ENCODE results near the gene LIX1L. TPM values are rescaled to one million over a fixed set of nuclear protein-coding genes. Genes with fewer than 3 reads are reported as not detected.

LIX1L gene
- total RNA-seq, 1 donor from 2014 or later = 11.4 TPM

GRCh38 chr1:145985502-145986439 lies 28.0 kb upstream of the LIX1L start:
- ATAC-seq (peak; percentile 55), DNase-seq (ENCODE audit: low spot score) (no peak)

- ATAC-seq (no peak), DNase-seq (ENCODE audit: low spot score) (no peak)
Measured at GRCh38 chr1:145985129-145985501, 27.3 kb upstream of the LIX1L start.

GRCh38 chr1:145983960-145984830 lies 26.4 kb upstream of the LIX1L start:
- ATAC-seq = no peak
- DNase-seq (ENCODE audit: low spot score) = no peak

- ATAC-seq (peak; percentile 60), DNase-seq (ENCODE audit: low spot score) (peak; percentile 72)
Measured at GRCh38 chr1:145983206-145983675, 25.4 kb upstream of the LIX1L start.

GRCh38 chr1:145982010-145982723 lies 24.4 kb upstream of the LIX1L start:
- DNase-seq (ENCODE audit: low spot score) (no peak), ATAC-seq (no peak)

- peak; percentile 64 for ATAC-seq
- DNase-seq (ENCODE audit: low spot score) = peak; percentile 66
Measured at GRCh38 chr1:145980457-145980994, 22.7 kb upstream of the LIX1L start.

GRCh38 chr1:145979746-145980456 lies 22.1 kb upstream of the LIX1L start:
- DNase-seq (ENCODE audit: low spot score) (no peak), ATAC-seq (no peak)

GRCh38 chr1:145978854-145979745 lies 21.3 kb upstream of the LIX1L start:
- DNase-seq (ENCODE audit: low spot score) (peak; percentile 75), ATAC-seq (peak; percentile 60)

GRCh38 chr1:145978471-145978853 lies 20.6 kb upstream of the LIX1L start:
- ATAC-seq (no peak), DNase-seq (ENCODE audit: low spot score) (no peak)

- DNase-seq (ENCODE audit: low spot score) (peak; percentile 72), ATAC-seq (peak; percentile 79)
Measured at GRCh38 chr1:145977486-145978470, 20.0 kb upstream of the LIX1L start.

- DNase-seq (ENCODE audit: low spot score) (no peak), ATAC-seq (no peak)
Measured at GRCh38 chr1:145977016-145977415, 19.2 kb upstream of the LIX1L start.

- DNase-seq (ENCODE audit: low spot score) (no peak), ATAC-seq (no peak)
Measured at GRCh38 chr1:145975216-145975615, 17.4 kb upstream of the LIX1L start.

- ATAC-seq (no peak), DNase-seq (ENCODE audit: low spot score) (no peak)
Measured at GRCh38 chr1:145974721-145975120, 16.9 kb upstream of the LIX1L start.

GRCh38 chr1:145972580-145972979 lies 14.8 kb upstream of the LIX1L start:
- ATAC-seq = peak; percentile 83
- peak; percentile 85 for DNase-seq (ENCODE audit: low spot score)

GRCh38 chr1:145967288-145967687 lies 9.5 kb upstream of the LIX1L start:
- peak; percentile 14 for DNase-seq (ENCODE audit: low spot score)
- no peak for ATAC-seq

- ATAC-seq (no peak), DNase-seq (ENCODE audit: low spot score) (no peak)
Measured at GRCh38 chr1:145965119-145965744, 7.4 kb upstream of the LIX1L start.

Data from left lobe of liver (tissue), 2 donors.